Tibial nerve (tissue), 4 donors: ENCODE results near the gene DUOXA2. TPM values are rescaled to one million over a fixed set of nuclear protein-coding genes. Genes with fewer than 3 reads are reported as not detected.

Experiments used
- DNase-seq, 2 donors: peaks; one replicate each; pipeline ENCODE4 v3.0.0-alpha.2; 2019; ENCODE audit warnings: low spot score in 2 of 2
- H3K27ac ChIP-seq, 4 donors: fragments of 200-600 bp; sonication (generic) in 3 of 4; one replicate each; pipeline ENCODE4 v1.5.1; 2017 to 2019; ENCODE audit warnings: mild to moderate bottlenecking in 1 of 4
- H3K27me3 ChIP-seq, 2 donors: fragments of 200-600 bp; sonication (generic) in 1 of 2; one replicate each; pipeline versions ENCODE4 v1.5.1 to v1.6.0; 2017 to 2019
- H3K36me3 ChIP-seq, 3 donors: fragments of 200-600 bp; sonication (generic); one replicate each; pipeline ENCODE4 v1.5.1; 2018 to 2019
- H3K4me1 ChIP-seq, 4 donors: fragments of 200-600 bp; sonication (generic) in 3 of 4; one replicate each; pipeline ENCODE4 v1.5.1; 2017 to 2019
- H3K4me3 ChIP-seq, 4 donors: fragments of 200-600 bp; sonication (generic) in 3 of 4; one replicate each; pipeline ENCODE4 v1.5.1; 2017 to 2019; ENCODE audit warnings: mild to moderate bottlenecking in 1 of 4, moderate library complexity in 1 of 4
- H3K9me3 ChIP-seq, 4 donors: fragments of 200-600 bp; sonication (generic) in 3 of 4; one replicate each; pipeline ENCODE4 v1.5.1; 2017 to 2019
- CTCF ChIP-seq, 5 experiments: fragments of 200-600 bp in 3 of 5; fragments of 450-650 bp in 2 of 5; sonication (generic) in 3 of 5; IDR thresholded peaks; one replicate each; pipeline ENCODE4 v1.5.1; 2016 to 2019; ENCODE audit warnings: antibody characterized with exemption in 5 of 5, mild to moderate bottlenecking in 3 of 5, moderate library complexity in 2 of 5
- EP300 ChIP-seq, 2 donors: sonication (generic); formaldehyde crosslinking; IDR thresholded peaks; one replicate each; pipeline ENCODE4 v1.6.1; 2017; ENCODE audit warnings: antibody characterized with exemption in 2 of 2, mild to moderate bottlenecking in 1 of 2
- POLR2A ChIP-seq, 2 donors: fragments of 450-650 bp; IDR thresholded peaks; one replicate each; pipeline ENCODE4 v1.6.1; 2017; ENCODE audit warnings: antibody characterized with exemption in 2 of 2, mild to moderate bottlenecking in 2 of 2, moderate library complexity in 2 of 2
- WGBS, 2 donors: methylation state at CpG; one replicate each; pipeline ENCODE4 v1.1.5; 2018; 5-methylcytosine and 5-hydroxymethylcytosine counted together
- total RNA-seq, 4 donors: library from RNA; depleted of rRNA; stranded (reverse); fragments of >200 nt; gene quantifications; one replicate each; pipeline ENCODE4 v1.1.0, GENCODE V29; 2016

The DUOXA2 gene
- total RNA-seq, 4 donors from 2014 or later: not detected

DNA sequence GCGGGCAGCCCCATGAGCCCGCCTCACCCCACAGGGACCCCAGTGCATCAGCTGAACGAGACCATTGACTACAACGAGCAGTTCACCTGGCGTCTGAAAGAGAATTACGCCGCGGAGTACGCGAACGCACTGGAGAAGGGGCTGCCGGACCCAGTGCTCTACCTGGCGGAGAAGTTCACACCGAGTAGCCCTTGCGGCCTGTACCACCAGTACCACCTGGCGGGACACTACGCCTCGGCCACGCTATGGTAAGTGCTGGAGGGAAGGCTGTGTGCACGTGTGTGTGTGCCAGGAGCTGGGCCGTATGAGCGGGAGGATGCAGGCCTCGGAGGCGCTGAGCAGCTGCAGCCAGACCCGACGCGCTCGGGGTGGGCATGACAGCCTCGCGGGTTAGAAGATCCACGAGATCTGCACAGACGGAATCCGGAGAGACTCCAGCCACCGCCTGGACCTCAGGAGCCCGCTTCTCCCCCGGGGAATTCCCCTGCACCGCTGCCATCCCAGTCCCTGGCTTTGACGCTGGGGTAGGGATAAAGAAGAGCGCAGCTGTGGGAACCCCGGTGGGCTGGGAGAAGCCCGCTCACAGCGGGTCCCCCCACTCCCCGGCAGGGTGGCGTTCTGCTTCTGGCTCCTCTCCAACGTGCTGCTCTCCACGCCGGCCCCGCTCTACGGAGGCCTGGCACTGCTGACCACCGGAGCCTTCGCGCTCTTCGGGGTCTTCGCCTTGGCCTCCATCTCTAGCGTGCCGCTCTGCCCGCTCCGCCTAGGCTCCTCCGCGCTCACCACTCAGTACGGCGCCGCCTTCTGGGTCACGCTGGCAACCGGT is 2.6 kb downstream of the DUOXA2 start:
- DNase-seq: no peak
- no peaks in the 10 kb centered on the region for H3K36me3 ChIP-seq
- TF ChIP-seq POLR2A (IDR thresholded peaks at IDR 0.05) (no peak), EP300 (IDR thresholded peaks at IDR 0.05) (no peak), CTCF (IDR thresholded peaks at IDR 0.05) (no peak)
- peaks cover 0 to 53% (median 29%) of the 10 kb centered on the region in 4 donors for H3K4me1 ChIP-seq
- peak overlapping the region in 2 of 4 donors; percentile 9 to 23 for H3K4me3 ChIP-seq
- H3K27me3 ChIP-seq: peaks cover 8 to 93% of the 10 kb centered on the region in 2 donors
- H3K9me3 ChIP-seq: no peaks in the 10 kb centered on the region
- WGBS, 2 donors: 2 to 7% methylated on average over 26 to 52 of the region's 65 CpGs
- H3K27ac ChIP-seq: no peak overlapping the region

GRCh38 chr15:45117308-45118130 is 3.4 kb downstream of the DUOXA2 start:
- Histone ChIP-seq H3K9me3 (no peaks in the 10 kb centered on the region), H3K4me1 (peaks cover 0 to 44% (median 23%) of the 10 kb centered on the region in 4 donors), H3K36me3 (no peaks in the 10 kb centered on the region), H3K27me3 (peaks cover 8 to 93% of the 10 kb centered on the region in 2 donors), H3K4me3 (peak overlapping the region in 3 of 4 donors; percentile 10 to 43 (median 10)), H3K27ac (no peak overlapping the region)
- no peak for DNase-seq
- TF ChIP-seq CTCF (IDR thresholded peaks at IDR 0.05) (no peak), POLR2A (IDR thresholded peaks at IDR 0.05) (no peak)
- 33 to 39% methylated on average over 27 to 30 of the region's 33 CpGs for WGBS, 2 donors

- H3K36me3 ChIP-seq: no peaks in the 10 kb centered on the region
- peak; percentile 73 to 86 for DNase-seq
- 1% methylated on average over 14 of the region's 14 CpGs for WGBS, 2 donors
Observed at GRCh38 chr15:45118131-45118588, 4.0 kb downstream of the DUOXA2 start.

DNA sequence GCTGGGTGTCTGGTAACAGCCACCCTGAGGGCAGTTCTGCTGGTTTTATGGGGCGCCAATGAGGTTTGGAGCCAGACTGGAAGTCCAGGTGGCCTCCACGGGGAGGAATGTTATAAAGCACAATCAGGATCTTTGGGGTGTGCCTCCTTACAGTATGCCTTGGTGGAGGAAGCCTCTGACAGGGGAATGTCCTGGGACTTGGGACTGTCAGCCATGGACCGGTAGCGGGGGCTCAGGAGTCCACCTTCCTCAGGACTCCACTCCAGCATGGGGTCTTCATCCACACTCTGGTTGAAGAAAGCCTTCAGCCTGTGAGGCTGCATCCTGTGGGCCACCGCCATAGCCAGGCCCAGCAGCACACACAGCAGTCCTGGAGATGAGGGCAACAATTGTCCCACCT is 4.9 kb downstream of the DUOXA2 start:
- Histone ChIP-seq H3K27me3 (peaks cover 8 to 81% of the 10 kb centered on the region in 2 donors), H3K4me1 (peaks cover 0 to 33% (median 15%) of the 10 kb centered on the region in 4 donors), H3K4me3 (no peak overlapping the region), H3K27ac (no peak overlapping the region), H3K36me3 (no peaks in the 10 kb centered on the region), H3K9me3 (no peaks in the 10 kb centered on the region)
- TF ChIP-seq CTCF (IDR thresholded peaks at IDR 0.05) (no peak), POLR2A (IDR thresholded peaks at IDR 0.05) (no peak), EP300 (IDR thresholded peaks at IDR 0.05) (no peak)
- no peak for DNase-seq
- 86 to 87% methylated on average over 5 of the region's 5 CpGs for WGBS, 2 donors

More at GRCh38 chr15:45118131-45118588, 4.0 kb downstream of the DUOXA2 start:
- Histone ChIP-seq H3K27ac (no peak overlapping the region), H3K4me3 (peak overlapping the region in 3 of 4 donors; percentile 10 to 43 (median 10)), H3K4me1 (peaks cover 0 to 38% (median 17%) of the 10 kb centered on the region in 4 donors), H3K9me3 (no peaks in the 10 kb centered on the region), H3K27me3 (peaks cover 8 to 89% of the 10 kb centered on the region in 2 donors)
- TF ChIP-seq CTCF (IDR thresholded peaks at IDR 0.05): peak; percentile 86 to 98 (median 91)
- no peak for TF ChIP-seq POLR2A (IDR thresholded peaks at IDR 0.05)
- TF ChIP-seq EP300 (IDR thresholded peaks at IDR 0.05): peak in 1 of 2 donors; percentile 35
